AG04449 (cell line): ENCODE measurements around the gene ATP8B1.
"Not testable (repeated sequence)": the region's sequence is repeated elsewhere in the genome, so short reads cannot be mapped to it uniquely, and the experiment has no call there.

Experiments used
- CTCF ChIA-PET: fragments of 350-600 bp; formaldehyde crosslinking; extraction: SDS; loops from one replicate; lab custom pipeline; 2021; ENCODE audit warnings: antibody characterized with exemption; lab: Yijun Ruan, JAX
- POLR2A ChIA-PET: fragments of 400-600, 350-600 bp; formaldehyde crosslinking; extraction: SDS; loops from one replicate; lab custom pipeline; 2020; ENCODE audit warnings: antibody characterized with exemption, inconsistent platforms; lab: Yijun Ruan, JAX
- DNase-seq: peaks from one replicate; pipeline ENCODE4 v3.0.0-alpha.2; 2010; ENCODE audit warnings: low read depth, low spot score
- H3K4me3 ChIP-seq: 2 replicates; pipeline ENCODE4 v1.5.1; 2011; ENCODE audit warnings: low read depth, mild to moderate bottlenecking, control low read depth, low read length
- TF ChIP-seq, protein P1 (sequence below): IDR thresholded peaks from one replicate; pipeline ENCODE4 v1.5.1; 2011; ENCODE audit warnings: mild to moderate bottlenecking, moderate library complexity, low read length, control low read depth, inconsistent platforms; ENCODE audit not compliant: insufficient read depth; ENCODE audit errors: missing control alignments

Gene ATP8B1

DNA sequence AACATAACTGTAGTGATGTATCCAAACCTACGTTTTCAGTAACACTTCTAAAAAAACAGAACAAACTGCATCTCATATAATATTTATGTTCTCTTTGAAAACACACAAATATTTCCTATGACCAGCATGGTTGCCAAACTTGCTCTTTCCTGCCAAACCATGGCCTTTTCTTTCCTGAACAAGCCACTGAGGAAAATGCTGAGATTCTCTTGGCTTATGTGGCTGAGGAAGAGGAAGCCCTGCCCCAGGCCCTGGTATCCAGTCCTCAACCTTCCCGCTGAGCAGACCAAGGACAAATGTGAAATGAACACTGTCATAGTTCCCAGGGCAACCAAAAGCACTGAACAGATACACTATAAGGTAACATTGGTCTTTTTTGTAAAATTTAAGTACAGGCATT, 145.6 kb downstream of the ATP8B1 start:
- CTCF ChIA-PET = no interaction called here
- TF ChIP-seq, protein P1, sequence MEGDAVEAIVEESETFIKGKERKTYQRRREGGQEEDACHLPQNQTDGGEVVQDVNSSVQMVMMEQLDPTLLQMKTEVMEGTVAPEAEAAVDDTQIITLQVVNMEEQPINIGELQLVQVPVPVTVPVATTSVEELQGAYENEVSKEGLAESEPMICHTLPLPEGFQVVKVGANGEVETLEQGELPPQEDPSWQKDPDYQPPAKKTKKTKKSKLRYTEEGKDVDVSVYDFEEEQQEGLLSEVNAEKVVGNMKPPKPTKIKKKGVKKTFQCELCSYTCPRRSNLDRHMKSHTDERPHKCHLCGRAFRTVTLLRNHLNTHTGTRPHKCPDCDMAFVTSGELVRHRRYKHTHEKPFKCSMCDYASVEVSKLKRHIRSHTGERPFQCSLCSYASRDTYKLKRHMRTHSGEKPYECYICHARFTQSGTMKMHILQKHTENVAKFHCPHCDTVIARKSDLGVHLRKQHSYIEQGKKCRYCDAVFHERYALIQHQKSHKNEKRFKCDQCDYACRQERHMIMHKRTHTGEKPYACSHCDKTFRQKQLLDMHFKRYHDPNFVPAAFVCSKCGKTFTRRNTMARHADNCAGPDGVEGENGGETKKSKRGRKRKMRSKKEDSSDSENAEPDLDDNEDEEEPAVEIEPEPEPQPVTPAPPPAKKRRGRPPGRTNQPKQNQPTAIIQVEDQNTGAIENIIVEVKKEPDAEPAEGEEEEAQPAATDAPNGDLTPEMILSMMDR = no peak
- no peak overlapping the region for H3K4me3 ChIP-seq
- DNase-seq = no peak
- POLR2A ChIA-PET = no interaction called here

DNA sequence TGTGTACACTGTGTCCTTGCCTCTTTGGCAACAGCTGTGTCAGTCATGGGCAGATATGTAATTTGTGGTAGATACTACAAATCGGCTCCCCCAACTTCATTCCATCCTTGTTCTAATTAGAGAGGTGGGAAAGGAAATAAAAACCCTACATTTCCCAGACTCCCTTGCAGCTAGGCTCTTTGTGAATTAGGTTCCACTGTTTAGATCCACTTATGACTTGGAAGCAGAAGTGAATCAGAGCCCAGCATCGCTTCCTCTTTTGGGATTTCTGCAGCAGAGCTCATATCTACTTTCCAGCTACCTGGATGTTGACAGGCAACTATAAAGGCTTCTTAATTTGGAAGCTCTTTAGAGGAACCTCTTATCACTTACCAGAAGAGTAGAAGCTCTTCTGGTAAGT, 147.4 kb downstream of the ATP8B1 start:
- ChIA-PET POLR2A (no interaction called here), CTCF (no interaction called here)
- H3K4me3 ChIP-seq = no peak overlapping the region
- no peak for DNase-seq
- TF ChIP-seq, protein P1 = no peak

DNA sequence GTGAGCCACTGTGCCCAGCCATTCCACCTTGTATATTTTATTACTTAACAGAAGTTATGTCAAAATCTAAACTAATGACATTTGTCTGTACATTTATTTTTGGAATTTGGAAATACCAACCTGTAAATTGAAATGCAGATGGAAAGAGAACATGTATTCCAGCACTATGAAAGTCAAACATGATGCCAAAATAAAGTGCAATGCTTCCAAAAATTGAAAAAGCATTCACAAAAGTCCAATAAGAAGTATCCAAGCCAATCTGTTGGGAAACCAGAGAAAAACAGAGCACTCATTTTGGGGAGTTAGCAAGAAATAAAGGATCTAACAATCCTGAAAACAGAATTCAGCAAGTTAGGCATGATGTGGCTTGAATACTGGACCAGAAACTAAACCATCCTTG, 151.2 kb downstream of the ATP8B1 start:
- ChIA-PET CTCF (no interaction called here), POLR2A (no interaction called here)
- no peak overlapping the region for H3K4me3 ChIP-seq
- TF ChIP-seq, protein P1 = no peak
- no peak for DNase-seq

DNA sequence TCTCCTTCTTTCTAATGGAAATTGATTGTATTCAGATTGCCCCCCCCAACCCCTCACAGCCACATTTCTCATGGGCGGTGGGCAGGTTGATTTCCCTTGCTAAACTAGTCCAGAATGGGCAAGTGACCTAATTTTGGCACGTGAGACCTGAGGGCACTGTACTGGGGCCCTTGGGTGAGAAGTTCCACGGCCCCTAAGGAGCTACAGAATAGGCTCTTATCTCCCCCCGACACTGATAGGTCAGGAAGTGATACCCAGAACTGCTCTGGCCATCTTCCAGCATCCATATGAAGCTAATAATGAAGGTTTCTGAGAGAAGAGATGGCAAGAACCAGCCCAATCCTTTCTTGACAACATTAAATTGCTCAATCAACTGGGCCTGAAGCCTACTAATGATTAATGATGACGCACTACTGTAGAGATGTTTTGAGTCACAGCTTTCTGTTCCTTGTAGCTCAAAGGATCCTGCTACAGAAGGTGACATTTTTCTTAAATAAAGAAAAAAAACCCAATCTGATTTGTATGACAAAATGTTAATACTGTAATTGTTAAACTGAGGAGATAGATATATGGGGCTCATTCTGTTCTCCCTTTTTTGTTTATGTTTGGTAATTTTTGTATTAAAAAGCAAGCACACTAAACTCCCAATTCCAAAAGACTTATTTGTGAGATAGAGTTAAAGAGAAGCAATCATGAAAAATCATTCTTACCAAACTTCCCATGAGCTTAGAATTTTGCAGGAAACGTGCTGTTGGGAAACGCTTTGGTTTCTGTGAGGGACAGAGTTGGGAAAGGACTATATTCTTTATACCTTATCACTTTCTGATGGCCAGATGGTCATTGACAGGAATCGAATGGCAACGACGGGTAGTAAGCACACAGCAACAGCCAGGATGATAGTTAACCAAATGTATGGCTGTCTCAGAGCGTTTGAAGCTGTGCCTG, 153.3 kb downstream of the ATP8B1 start:
- H3K4me3 ChIP-seq = no peak overlapping the region
- ChIA-PET POLR2A (no interaction called here), CTCF (interaction anchor here (1.1 kb wide), 1 partner anchor 20 kb away, joined by 6 read pairs; no protein-coding TSS in a partner anchor)
- DNase-seq = no peak
- TF ChIP-seq, protein P1 = no peak

DNA sequence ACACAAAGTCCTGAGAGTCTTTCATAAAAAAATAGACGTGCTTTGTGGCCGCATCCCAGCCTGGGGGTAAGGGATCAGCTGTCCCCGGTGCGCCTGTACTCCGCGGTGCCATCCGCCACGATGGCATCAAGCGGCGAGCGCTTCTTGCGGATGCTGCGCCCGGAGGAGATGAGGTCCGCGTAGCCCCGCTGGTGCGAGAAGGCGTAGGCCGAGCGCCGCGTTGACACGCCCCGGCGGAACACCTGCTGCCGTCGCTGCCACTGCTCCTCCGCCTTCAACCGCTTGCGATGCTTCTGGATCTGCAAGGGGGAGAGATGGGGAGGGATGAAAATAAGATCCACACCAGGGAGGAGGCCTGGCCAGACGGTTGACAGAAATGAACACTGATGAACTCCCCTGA, 154.7 kb downstream of the ATP8B1 start:
- no peak overlapping the region for H3K4me3 ChIP-seq
- DNase-seq = no peak
- TF ChIP-seq, protein P1 = no peak
- CTCF ChIA-PET = no interaction called here
- POLR2A ChIA-PET = no interaction called here

DNA sequence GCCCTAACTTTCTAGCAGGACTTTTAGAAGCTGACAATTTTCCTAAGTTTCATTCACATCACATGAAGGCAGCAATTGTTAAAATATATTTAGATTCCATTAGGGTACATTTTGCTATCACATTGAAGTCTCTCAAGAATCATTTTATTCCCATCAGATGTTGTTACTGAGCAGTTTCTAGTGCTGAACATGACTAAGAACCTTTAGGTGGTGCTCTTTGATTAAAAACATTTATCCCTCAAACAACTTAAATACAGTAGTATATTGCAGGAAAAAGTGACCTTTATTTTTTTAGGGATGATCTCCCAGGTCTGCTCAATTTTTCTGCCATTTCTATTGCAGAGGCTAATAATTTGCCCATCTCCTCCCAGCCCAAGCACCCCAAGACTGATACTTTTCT, 158.6 kb downstream of the ATP8B1 start:
- POLR2A ChIA-PET = no interaction called here
- H3K4me3 ChIP-seq = no peak overlapping the region
- CTCF ChIA-PET = interaction anchor here (1.3 kb wide), 1 partner anchor 30 kb away, joined by 3 read pairs; no protein-coding TSS in a partner anchor
- no peak for DNase-seq
- TF ChIP-seq, protein P1 = no peak

DNA sequence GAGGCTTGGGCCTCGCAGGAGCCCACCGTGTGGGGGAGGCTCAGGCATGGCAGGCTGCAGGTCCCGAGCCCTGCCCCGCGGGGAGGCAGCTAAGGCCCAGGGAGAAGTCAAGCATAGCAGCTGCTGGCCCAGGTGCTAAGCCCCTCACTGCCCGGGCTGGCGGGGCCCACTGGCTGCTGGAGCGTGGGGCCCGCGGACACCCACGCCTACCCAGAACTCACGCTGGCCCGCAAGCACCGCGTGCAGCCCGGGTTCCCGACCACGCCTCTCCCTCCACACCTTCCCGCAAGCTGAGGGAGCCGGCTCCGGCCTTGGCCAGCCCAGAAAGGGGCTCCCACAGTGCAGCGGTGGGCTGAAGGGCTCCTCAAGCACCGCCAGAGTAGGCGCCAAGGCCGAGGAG, 159.4 kb downstream of the ATP8B1 start:
- H3K4me3 ChIP-seq, DNase-seq, POLR2A ChIA-PET: not testable (repeated sequence)
- CTCF ChIA-PET = interaction anchor here (1.3 kb wide), 1 partner anchor 31 kb away, joined by 3 read pairs; no protein-coding TSS in a partner anchor

DNA sequence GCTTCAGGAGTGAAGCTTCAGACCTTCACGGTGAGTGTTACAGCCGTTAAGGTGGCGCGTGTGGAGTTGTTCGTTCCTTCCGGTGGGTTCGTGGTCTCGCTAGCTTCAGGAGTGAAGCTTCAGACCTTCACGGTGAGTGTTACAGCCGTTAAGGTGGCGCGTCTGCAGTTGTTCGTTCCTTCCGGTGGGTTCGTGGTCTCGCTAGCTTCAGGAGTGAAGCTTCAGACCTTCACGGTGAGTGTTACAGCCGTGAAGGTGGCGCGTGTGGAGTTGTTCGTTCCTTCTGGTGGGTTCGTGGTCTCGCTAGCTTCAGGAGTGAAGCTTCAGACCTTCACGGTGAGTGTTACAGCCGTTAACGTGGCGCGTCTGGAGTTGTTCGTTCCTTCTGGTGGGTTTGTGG, 160.7 kb downstream of the ATP8B1 start:
- POLR2A ChIA-PET, CTCF ChIA-PET, DNase-seq: not testable (repeated sequence)

More for the DNA sequence above, 160.7 kb downstream of the ATP8B1 start:
- H3K4me3 ChIP-seq = not testable (repeated sequence)
